Left ventricle myocardium superior (tissue), 1 donor: ENCODE measurements around the gene NIF3L1. TPM values are rescaled to one million over a fixed set of nuclear protein-coding genes. Genes with fewer than 3 reads are reported as not detected.

Source experiments
- ATAC-seq: fragments of 200-7000 bp; cut with Tn5 transposase; one replicate; pipeline ENCODE4 v1.9.1; 2020; ENCODE audit warnings: mild to moderate bottlenecking, moderate library complexity
- DNase-seq: peaks from one replicate; pipeline ENCODE4 v3.0.0-alpha.2; 2020
- intact Hi-C: fragments of 100-400 bp; cut with micrococcal nuclease; formaldehyde crosslinking; loops from one replicate; pipeline ENCODE4 v1.11.0; 2022
- total RNA-seq: library from RNA; stranded (reverse); fragmentation: NEBNext Ultra II Directional; extraction: Animal tissue kit (Norgen Biotek cat#: 25700); gene quantifications from one replicate; pipeline ENCODE4 v1.2.1, GENCODE V29; 2021
- donor health status: DM: no; HTN: yes; CAD: no; lungs with severe emphysema.

NIF3L1 gene
- total RNA-seq, 1 donor from 2014 or later, result 16.9 TPM

DNA sequence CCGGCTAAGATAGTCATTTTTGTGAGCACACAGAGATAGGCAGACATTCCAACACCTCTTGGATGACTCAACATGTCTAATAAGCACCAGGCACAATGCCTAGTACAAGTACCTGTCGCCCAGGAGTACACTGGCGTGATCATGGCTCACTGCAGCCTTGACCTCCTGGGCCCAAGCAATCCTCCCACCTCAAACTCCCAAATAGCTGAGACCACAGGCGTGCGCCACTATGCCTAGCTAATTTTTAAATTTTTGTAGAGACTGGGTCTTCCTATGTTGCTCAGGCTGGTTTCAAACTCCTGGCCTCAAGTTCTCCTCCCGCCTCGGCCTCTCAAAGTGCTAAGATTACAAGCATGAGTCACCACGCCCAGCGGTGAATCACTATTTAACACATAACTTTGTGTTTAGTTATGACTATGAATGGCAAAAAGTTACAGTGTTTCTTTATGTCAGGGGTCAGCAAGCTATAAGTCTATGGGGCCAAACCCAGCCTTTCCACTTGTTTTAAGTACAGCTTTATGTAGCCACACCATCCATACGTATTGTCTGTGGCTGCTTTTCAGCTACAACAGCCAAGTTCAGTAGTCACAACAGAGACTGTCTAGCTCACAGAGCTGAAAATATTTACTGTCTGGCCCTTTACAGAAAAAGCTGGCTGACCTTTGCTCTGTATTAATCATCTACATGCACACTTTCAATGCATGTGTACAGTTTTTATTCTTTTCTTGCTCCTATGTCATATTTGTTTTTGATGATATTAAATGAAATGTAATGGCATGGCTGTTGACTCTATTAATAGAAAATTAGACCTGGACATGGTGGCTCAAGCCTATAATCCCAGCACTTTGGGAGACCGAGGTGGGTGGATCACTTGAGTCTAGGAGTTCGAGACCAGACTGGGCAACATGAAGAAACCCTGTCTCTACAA, 55.6 kb downstream of the NIF3L1 start:
- ATAC-seq, result peak; percentile 34
- intact Hi-C loops, result no loop called here
- no peak for DNase-seq

DNA sequence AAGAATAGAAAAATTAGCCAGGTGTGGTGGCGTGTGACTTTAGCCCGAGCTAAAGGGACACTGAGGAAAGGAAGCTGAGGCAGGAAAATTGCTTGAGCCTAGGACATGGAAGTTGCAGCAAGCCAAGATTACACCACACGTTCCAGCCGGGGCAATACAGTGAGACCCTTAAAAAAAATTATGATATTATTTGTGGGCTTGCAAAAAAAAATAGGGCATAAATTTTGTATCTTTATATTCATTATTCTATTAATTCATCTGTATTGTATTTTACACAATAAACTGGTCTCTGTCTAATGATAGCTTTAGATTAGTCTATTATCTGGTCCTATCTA, 56.2 kb downstream of the NIF3L1 start:
- intact Hi-C loops, result no loop called here
- DNase-seq (no peak), ATAC-seq (no peak)

DNA sequence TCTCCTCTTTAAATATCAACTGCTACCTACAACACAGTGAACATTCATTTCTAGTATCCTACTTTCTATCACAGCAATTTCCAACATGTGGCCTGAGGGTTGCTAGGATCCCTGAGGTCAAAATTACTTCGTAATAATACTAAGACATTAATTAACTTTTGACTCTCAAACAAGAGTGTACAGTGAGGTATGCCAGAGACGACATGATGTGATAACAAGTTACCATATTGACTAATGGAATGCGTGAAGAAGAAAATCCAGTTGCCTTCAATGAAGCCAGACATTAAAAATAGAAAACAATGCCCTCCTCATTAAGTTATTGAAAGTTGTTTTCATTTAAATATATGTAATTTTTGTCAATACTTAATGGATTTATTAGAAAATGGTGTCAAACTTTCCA, 61.2 kb downstream of the NIF3L1 start:
- ATAC-seq (peak; percentile 70), DNase-seq (no peak)
- intact Hi-C loops, result no loop called here

Other genes starting within 250 kb of the NIF3L1 start
- 71.2 TPM for gene BZW1, start 77.5 kb upstream of the NIF3L1 start, total RNA-seq
- gene CLK1, start 24.7 kb upstream of the NIF3L1 start, total RNA-seq, result 54.9 TPM
- gene PPIL3, start 294 bp upstream of the NIF3L1 start, total RNA-seq, result 23.2 TPM
- 26.1 TPM for gene ORC2, start 74.3 kb downstream of the NIF3L1 start, total RNA-seq
- gene HYCC2, start 182.3 kb downstream of the NIF3L1 start, total RNA-seq, result 12.7 TPM
- gene NDUFB3, start 182.6 kb downstream of the NIF3L1 start, total RNA-seq, result 540 TPM
- 252 TPM for gene CFLAR, start 226.8 kb downstream of the NIF3L1 start, total RNA-seq